NCI-H1436 (cell line): ENCODE data around the gene IARS2.
A peak's percentile ranks its signal among the peaks of the same experiment; 100 is the strongest.
"Not testable (repeated sequence)": the region's sequence is repeated elsewhere in the genome, so short reads cannot be mapped to it uniquely, and the experiment has no call there.

Experiments used
- DNase-seq: peaks from one replicate; lab custom pipeline; 2025; lab: John Stamatoyannopoulos, UW

The IARS2 gene

DNA sequence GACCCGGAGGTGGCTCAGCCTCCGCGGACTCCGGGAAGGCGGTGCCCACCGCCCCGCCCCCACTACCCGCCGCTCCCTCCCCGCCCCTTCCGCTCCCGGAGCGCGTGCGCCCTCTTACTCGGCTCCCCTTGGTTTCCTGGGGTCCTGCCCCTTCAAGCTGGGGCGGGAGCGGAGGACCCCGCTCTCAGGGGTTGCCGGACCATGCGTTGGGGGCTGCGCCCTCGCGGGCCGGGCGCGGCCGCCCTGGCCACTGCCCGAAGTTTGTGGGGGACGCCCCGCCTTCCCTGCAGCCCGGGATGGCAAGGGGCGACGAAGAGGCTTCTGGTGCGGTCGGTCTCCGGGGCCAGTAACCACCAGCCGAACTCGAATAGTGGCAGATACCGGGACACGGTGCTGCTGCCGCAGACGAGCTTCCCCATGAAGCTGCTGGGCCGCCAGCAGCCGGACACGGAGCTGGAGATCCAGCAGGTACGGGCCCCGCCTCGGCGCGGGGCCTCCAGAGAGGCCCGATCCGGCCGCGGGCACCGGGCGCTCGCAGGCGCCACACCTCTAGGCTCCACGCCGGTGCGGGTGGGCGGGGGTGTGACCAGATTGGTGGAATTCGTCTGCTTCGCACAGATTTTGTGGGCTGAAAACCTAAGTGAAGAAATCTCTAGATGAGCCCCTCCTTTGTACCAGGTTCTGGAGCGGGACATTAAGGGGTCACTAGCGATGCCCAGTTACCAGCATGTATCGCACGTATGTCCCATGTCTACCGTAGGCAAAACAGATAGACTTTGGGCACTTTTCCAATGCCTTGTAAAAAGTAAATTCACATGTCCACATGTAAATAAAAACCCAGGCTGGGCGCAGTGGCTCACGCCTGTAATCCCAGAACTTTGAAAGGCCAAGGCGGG lies at the start of gene IARS2:
TSS of gene IARS2 (plus strand) at position 117 of the 896 bp plus-strand sequence. CDS start at position 202, 85 bp downstream.
- peak; percentile 94 for DNase-seq

DNA sequence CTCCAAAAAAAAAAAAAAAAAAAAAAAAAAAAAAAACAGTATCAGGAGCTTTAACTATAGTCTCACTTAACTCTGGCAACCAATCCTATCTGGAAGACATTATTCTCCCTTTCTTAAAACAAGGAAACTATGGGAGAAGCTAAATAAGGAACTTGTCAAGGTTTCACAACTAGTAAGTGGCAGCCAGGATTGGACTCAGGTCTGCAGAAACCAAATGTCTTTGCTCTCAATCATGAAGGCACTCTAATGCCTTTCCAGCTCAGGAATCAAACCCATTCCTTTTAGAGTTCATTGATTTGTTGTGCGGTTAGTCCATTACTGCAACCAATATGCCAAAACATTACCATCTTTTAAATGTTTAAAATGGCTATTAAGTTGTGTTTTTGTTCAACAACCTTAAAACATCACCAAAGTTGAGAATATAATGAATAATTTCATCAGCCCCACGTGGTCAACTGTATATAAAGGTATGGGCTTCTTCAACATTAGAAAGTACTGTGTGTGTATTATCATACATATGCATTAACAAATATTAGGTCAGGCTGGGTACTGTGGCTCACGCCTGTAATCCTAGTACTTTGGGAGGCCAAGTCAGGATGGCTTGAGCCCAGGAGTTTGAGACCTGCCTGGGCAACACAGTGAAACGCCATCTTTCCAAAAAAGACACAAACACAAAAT lies 49.1 kb upstream of the IARS2 start:
- no peak for DNase-seq

- no peak for DNase-seq
Observed at GRCh38 chr1:220045356-220046051, 48.4 kb upstream of the IARS2 start.

GRCh38 chr1:220046052-220046930 lies 47.6 kb upstream of the IARS2 start, which contains the start of gene EPRS1:
TSS of gene EPRS1 (minus strand) at chr1:220046505. CDS start at chr1:220046388, 117 bp downstream.
- peak; percentile 99 for DNase-seq

DNA sequence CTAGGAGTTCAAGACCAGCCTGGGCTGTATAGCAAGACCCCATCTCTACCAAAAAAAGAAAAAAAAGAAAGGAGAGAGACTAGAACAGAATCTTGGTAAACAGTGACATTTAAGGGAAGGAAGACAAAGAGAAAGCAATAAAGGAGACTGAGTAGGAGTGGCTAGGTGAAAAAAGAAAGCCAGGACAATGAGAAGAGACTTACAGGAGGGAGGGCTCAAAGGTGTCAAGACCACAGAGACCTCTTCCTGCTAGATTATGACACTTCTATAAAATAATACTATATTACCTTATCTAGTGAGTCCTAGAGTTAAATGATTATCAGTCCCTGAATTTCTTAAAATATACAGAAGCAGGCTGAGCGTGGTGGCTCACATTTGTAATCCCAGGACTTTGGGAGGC lies 37.6 kb upstream of the IARS2 start:
- DNase-seq, result no peak

GRCh38 chr1:220060876-220061275 lies 33.1 kb upstream of the IARS2 start:
- DNase-seq, result no peak

DNA sequence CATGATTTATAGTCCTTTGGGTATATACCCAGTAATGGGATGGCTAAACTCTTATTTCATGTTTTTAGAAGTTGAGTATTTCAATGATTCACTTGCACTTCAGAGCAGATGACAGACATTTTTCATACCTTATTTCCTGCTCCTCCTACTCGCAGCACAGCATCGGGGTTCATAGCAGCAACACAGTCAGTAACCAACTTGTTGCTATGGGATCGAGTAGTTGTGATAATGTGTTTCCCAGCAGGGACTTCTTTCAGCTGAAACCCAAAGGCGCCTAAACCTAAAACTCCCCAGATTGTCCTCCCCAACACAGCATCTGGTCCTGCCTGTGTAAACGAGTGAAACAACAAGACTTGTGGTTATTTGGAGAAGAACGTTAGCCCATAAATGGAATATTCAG lies 31.3 kb upstream of the IARS2 start:
- no peak for DNase-seq

DNA sequence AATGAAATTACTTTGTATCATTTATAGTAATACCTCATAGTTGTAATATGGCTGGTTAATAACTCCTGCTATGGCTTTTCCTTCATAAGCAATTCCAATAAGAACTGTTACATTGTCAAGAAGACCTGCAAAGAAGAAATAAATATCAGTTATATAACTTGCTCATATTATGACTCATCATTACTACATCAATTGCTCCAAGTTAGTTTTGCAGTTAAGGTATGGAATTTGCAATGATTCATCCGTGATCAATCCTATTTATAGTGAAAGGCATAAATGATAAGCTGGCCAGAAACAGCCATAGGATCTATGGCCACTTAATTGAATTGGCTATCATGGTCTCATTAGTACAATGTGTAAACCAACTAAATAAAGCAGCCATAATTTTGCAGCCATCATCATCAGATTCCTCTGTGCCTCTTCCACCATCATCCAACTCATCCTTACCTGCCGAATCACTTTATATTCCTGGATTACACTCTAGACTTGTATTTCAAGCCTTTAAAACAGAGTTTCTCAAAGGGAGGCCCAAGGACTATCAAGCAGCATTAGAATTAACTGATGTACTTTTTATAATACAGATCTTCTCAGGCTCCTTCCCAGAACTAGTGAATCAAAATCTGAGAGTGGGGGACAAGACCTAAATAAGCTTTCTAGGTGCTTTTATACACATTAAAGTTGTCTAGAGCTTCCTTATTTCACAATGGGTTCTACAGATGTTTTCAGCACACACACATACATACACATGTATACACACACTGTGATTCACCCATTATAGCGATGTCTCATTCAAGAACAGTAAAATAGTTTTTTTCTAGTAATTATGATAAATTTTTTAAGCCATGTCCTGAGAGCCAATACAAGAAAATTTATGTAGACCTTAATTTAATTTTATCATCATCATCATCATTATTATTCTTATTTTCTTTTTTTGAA lies 26.4 kb upstream of the IARS2 start:
- DNase-seq, result no peak

DNA sequence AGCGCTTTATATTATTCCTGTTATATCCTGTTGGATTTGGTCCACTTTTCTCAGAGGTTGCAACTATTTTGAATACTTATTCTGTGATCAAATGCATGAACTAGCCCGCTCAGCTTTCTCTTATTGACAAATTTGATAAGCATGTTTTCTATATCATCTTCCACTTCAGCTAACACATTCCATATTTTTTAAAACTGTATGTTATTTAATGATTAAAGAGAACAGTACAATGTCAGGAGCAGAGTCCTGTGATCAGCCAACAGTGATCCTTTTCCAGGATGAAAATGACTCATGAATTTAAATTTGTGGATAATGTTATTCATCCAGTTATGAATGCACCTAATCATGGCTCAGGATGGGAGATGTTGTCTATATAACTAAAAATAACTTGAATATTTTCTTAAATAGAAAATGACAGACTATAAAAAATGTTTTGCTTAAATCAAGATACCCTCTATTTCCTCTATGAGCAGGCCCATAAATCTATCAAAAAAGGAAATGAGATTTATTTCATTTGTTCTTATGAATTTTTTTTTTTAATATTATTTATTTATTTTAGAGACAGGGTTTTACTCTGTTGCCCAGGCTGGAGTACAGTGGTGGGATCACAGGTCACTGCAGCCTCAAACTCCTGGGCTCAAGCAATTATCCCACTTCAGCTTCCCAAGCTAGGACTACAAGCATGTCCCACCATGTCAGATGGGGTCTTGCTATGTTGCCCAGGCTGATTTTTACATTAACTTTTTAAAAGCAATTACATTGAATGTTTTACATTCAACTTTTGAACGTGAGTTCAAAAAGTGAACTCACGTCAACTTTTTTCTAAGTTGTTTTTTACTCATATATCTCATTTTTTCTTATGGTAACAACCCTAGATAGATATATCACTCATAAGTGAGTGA lies 16.8 kb upstream of the IARS2 start:
- DNase-seq, result no peak

DNA sequence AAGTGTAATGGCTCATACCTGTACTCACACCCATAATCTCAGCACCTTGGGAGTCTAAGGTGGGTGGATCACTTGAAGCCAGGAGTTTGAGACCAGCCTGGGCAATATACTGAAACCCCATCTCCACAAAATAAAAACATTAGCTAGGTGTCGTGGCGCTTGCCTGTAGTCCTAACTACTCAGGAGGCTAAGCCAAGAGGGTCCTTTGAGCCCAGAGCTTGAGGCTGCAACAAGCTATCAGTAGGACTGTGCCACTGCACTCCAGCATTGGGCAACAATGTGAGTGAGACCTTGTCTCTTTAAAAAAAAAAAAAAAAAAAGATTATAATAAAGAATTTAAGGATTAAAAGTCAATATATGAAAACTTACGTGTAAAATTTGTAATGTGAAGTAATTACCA lies 16.0 kb upstream of the IARS2 start:
- DNase-seq, result no peak

- DNase-seq, result no peak
Observed at GRCh38 chr1:220084460-220084859, 9.5 kb upstream of the IARS2 start.

GRCh38 chr1:220086261-220086686 lies 7.7 kb upstream of the IARS2 start:
- DNase-seq, result not testable (repeated sequence)

DNA sequence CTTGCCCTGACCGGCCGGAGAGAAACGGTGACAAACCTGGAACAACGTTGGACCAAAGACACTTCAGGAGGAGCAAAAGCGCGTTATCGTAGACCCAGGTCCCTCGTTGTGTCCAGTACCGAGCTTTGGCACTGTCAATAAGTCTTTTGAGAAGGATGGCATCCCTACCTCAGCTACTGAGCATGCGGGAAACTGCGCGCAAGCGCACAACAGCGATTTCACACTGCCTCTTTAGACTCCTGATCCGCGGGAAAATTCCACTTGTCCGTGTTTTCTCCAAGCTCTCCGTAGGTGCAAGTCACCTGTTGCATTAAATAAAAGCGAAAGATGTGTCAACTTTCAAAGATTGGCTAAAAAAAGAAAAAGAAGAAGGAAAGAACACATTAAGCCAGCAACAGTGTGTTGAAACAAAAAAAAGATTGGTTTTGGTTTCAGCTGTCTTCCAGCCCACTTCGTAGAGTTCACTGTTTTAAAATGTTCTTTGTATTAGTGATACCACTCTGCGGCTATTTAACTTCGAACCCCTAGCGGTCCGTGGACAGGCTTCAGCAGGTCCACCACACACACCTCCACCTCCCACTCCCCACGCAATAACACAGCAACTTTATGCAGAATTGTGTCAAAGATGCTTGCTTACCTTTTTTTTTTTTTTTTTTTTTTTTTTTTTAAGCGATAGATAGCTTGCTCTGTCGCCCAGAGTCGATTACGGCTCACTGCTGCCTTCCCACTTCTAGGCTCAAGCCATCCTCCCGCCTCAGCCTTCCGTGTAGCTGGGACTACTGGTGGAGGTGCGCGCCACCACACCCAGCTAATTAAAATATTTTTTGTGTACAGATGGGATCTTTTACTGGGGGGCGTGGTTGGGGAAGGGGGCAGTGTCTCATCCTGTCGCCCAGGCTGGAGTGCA lies 4.0 kb upstream of the IARS2 start, which contains the start of gene BPNT1:
TSS of gene BPNT1 (minus strand) at position 139 of the 907 bp plus-strand sequence. CDS start 9,942 bp downstream, outside the sequence.
- peak; percentile 97 for DNase-seq

DNA sequence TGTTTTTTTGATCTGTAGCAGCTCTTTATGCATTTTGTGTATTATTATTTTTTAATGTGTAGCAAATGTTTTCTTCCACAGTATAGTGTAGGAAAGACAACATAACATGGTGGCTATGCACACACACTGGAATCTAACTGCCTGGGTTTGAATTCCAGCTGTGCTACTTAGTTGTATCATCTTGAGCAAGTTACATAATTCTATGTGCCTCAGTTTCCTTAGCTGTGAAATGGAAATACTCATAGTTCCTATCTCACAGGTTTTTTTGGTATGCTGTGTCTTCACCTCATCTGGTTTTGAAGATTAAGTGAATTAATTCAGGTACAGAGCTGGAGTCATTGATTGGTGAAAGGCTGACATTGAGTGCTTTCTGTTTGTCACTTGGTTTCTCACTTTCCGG lies 1.2 kb upstream of the IARS2 start:
- no peak for DNase-seq

DNA sequence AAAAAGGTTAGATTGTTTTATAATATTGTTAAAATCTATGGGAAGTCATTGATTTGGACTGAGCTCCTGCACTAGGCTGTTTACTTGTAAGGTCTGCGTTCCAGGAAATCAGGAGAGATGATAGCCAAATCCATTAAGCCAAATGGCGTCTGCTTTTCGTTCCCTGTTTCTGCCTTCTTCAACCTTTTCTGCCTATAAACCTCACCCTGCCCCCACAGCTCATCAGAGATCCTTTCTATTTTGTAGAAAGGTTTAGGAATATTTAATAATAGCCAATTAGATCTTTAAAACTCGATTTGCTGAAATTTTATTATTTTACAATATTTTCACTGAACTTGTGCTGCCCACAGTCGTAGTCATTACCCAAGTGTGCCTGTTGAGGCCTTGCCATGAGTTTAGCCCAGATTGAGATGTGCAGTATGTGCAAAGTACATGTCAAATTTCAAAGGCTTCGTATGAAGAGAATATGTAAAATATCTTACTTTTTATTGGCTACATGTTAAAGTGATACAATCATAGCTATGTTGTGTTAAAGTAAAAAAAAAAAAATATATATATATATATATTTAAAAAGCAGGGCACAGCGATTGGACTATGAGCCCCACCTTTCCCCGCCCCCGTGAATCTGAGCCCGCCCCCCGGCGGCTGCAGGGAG lies 444 bp upstream of the IARS2 start:
- DNase-seq, result no peak

- no peak for DNase-seq
Observed at GRCh38 chr1:220099826-220100225, 5.9 kb downstream of the IARS2 start.

DNA sequence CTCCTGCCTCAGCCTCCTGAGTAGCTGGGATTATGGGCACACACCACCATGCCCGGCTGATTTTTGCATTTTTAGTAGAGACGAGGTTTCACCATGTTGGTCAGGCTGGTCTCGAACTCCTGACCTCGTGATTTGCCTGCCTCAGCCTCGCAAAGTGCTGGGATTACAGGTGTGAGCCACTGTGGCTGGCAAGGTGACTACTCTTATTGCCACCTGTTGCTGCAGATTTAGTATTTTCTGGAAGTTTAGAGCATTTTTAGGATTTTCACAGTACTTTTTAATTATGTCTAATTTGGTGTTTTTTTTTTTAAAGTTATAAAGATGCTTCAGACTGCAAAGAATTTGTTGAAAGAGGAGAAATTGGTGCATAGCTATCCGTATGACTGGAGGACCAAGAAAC lies 16.5 kb downstream of the IARS2 start:
- not testable (repeated sequence) for DNase-seq
